RWPE1 (cell line): ENCODE results near the gene SBF1.

ENCODE experiments used
- CTCF ChIA-PET: fragments of 350-600 bp; sonication (Branson Sonifier 250); formaldehyde crosslinking; extraction: SDS; loops from one replicate; lab custom pipeline; 2021; lab: Yijun Ruan, JAX
- POLR2A ChIA-PET: fragments of 400-600 bp; formaldehyde crosslinking; extraction: SDS; loops from one replicate; lab custom pipeline; 2020; ENCODE audit warnings: antibody characterized with exemption; ENCODE audit not compliant: low non-redundant PET; lab: Yijun Ruan, JAX
- DNase-seq: peaks from one replicate; pipeline ENCODE4 v3.0.0; 2012; ENCODE audit warnings: low spot score
- H3K27ac ChIP-seq: fragments of 450-650 bp; 2 replicates; pipeline ENCODE4 v1.5.1; 2017
- TF ChIP-seq, protein P1 (sequence below): fragments of 450-650 bp; conservative IDR thresholded peaks from 2 replicates; pipeline ENCODE4 v1.5.1; 2017; ENCODE audit warnings: low read depth, mild to moderate bottlenecking

Gene SBF1

DNA sequence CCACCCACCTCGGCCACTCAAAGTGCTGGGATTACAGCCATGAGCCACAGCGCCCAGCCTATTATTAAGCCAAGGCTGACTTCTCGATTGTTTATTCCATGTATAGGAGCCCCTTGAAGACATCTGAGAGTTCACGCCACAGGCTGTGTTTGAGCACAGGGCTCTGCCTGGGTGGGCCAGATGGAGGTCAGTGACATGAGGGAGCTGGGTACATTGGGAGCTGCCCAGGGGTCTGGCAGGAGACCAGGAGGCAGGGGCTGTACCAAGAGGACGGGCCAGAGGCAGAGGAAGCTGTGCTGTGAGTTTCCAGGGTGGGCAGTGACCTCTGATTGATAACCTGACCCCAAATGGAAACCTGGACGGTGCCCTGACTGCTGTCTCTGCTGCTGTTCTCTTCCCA, 27.3 kb upstream of the SBF1 start:
- TF ChIP-seq, protein P1, sequence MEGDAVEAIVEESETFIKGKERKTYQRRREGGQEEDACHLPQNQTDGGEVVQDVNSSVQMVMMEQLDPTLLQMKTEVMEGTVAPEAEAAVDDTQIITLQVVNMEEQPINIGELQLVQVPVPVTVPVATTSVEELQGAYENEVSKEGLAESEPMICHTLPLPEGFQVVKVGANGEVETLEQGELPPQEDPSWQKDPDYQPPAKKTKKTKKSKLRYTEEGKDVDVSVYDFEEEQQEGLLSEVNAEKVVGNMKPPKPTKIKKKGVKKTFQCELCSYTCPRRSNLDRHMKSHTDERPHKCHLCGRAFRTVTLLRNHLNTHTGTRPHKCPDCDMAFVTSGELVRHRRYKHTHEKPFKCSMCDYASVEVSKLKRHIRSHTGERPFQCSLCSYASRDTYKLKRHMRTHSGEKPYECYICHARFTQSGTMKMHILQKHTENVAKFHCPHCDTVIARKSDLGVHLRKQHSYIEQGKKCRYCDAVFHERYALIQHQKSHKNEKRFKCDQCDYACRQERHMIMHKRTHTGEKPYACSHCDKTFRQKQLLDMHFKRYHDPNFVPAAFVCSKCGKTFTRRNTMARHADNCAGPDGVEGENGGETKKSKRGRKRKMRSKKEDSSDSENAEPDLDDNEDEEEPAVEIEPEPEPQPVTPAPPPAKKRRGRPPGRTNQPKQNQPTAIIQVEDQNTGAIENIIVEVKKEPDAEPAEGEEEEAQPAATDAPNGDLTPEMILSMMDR, result no peak
- no peak for DNase-seq
- POLR2A ChIA-PET, result no interaction called here
- peak overlapping the region; percentile 53 for H3K27ac ChIP-seq
- CTCF ChIA-PET, result no interaction called here

- no peak overlapping the region for H3K27ac ChIP-seq
- ChIA-PET CTCF (no interaction called here), POLR2A (no interaction called here)
- no peak for DNase-seq
- TF ChIP-seq, protein P1, result no peak
These were observed 25.6 kb upstream of the SBF1 start for GRCh38 chr22:50500452-50500851.

DNA sequence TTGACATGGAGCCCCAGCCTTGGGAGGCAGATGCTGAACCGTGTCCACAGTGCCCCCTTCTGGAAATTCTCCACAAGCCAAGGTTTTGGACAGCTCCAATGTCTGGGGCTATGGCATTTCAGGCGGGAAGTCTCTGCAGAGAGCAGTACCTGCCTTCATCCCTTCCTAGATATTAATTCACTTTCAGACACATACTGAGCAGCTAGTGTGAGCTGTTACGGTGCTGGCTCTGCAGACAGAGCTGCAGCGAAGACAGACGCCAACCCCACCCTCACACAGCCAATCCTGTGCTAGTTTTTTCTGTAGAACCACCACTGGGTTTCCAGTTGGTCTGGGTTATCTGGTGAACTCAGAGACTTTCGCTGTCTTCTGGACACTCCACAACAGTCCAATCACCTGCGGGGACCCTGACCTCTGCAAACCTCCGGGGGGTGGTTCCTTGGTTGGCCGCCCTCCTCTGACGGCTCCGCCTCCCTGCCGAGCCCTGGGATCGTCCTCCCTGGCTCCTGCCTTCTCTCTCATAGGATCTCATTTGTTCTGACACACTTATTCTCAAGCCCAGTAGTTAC, 23.6 kb upstream of the SBF1 start:
- no peak for DNase-seq
- 0 out of 2 replicates have a peak overlapping the region, but pooled peaks have one; percentile 15 for H3K27ac ChIP-seq
- ChIA-PET CTCF (interaction anchor here (1.0 kb wide), 1 partner anchor 20 kb away, joined by 3 read pairs; no protein-coding TSS in a partner anchor), POLR2A (no interaction called here)
- TF ChIP-seq, protein P1, result peak; percentile 39; the same call in 1 of the 2 replicates

GRCh38 chr22:50497093-50497492, 22.3 kb upstream of the SBF1 start:
- no peak overlapping the region for H3K27ac ChIP-seq
- CTCF ChIA-PET, result interaction anchor here (0.8 kb wide), 1 partner anchor 28 kb away, joined by 3 read pairs; no protein-coding TSS in a partner anchor
- DNase-seq, result no peak
- TF ChIP-seq, protein P1, result no peak
- POLR2A ChIA-PET, result no interaction called here

GRCh38 chr22:50490531-50491308, 15.9 kb upstream of the SBF1 start:
- POLR2A ChIA-PET, result no interaction called here
- CTCF ChIA-PET, result no interaction called here
- TF ChIP-seq, protein P1, result no peak
- no peak for DNase-seq
- H3K27ac ChIP-seq, result no peak overlapping the region

DNA sequence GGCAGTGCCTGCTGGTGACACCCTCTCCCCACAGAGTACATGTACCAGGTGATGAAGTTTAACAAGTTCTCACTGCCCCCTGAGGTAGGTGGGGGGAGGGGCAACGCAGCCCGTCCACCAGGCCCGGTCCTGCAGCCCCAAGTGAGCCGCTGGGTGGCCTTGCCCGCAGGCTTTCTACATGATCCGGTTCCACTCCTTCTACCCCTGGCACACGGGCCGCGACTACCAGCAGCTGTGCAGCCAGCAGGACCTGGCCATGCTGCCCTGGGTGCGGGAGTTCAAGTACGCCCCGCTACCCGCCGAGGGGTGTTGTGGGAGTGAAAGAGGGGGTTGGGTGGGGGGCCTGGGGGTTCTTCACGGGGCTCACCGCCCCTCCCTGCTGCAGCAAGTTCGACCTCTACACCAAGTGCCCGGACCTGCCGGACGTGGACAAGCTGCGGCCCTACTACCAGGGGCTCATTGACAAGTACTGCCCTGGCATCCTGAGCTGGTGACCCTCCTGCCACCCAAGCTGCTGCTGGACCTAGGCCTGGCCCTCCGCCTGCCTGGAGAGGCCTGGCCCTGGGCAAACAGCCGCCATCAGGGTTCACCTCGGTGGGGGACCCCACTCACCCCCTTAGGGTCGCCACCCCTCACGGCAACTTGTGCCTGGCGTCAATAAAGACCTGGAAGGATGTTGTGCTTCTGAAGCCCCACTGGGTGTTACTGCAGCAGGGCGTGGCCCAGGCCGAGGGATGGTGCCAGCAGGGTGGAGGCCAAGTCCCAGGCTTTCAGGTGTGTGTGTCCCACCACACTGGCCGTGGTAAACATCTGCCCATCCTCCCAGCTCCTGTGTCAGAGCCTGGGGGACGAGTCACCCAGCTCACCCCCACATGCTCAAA, 14.8 kb upstream of the SBF1 start:
- POLR2A ChIA-PET, result no interaction called here
- CTCF ChIA-PET, result no interaction called here

More for the DNA sequence above, 14.8 kb upstream of the SBF1 start:
- DNase-seq, result no peak
- TF ChIP-seq, protein P1, result no peak
- no peak overlapping the region for H3K27ac ChIP-seq
